Activated CD4-positive, alpha-beta T cell treated with anti-CD3 and anti-CD28 coated beads, Interleukin-2, amount 50 U/mL, for 48 hours (primary cell): Measurements from ENCODE around the gene THSD4.
"Not testable (repeated sequence)": the region's sequence is repeated elsewhere in the genome, so short reads cannot be mapped to it uniquely, and the experiment has no call there.

ENCODE experiments used
- DNase-seq, 2 experiments: peaks; one replicate each; pipeline ENCODE4 v3.0.0-alpha.2; 2020

The THSD4 gene

GRCh38 chr15:71124937-71125790 is 9.9 kb downstream of the THSD4 start:
- DNase-seq = no peak

GRCh38 chr15:71125831-71126450 is 10.7 kb downstream of the THSD4 start:
- DNase-seq = no peak

- DNase-seq = no peak
Observed at GRCh38 chr15:71127083-71127482, 11.8 kb downstream of the THSD4 start.

- not testable (repeated sequence) for DNase-seq
Observed at GRCh38 chr15:71128159-71128558, 12.9 kb downstream of the THSD4 start.

GRCh38 chr15:71128939-71129562 is 13.8 kb downstream of the THSD4 start:
- no peak for DNase-seq

GRCh38 chr15:71129669-71130068 is 14.4 kb downstream of the THSD4 start:
- no peak for DNase-seq

- DNase-seq = no peak
Observed at GRCh38 chr15:71131601-71132362, 16.5 kb downstream of the THSD4 start.

- DNase-seq = no peak
Observed at GRCh38 chr15:71133747-71134472, 18.6 kb downstream of the THSD4 start.

- no peak for DNase-seq
Observed at GRCh38 chr15:71136159-71136783, 21.0 kb downstream of the THSD4 start.

- DNase-seq = no peak
Observed at GRCh38 chr15:71136793-71137518, 21.7 kb downstream of the THSD4 start.

- no peak for DNase-seq
Observed at GRCh38 chr15:71138473-71138872, 23.2 kb downstream of the THSD4 start.

GRCh38 chr15:71139241-71139640 is 24.0 kb downstream of the THSD4 start:
- no peak for DNase-seq

- no peak for DNase-seq
Observed at GRCh38 chr15:71141572-71141971, 26.3 kb downstream of the THSD4 start.

- DNase-seq = no peak
Observed at GRCh38 chr15:71142780-71143179, 27.5 kb downstream of the THSD4 start.

- DNase-seq = no peak
Observed at GRCh38 chr15:71143373-71144310, 28.4 kb downstream of the THSD4 start.

GRCh38 chr15:71145648-71146047 is 30.4 kb downstream of the THSD4 start:
- no peak for DNase-seq

GRCh38 chr15:71146580-71146982 is 31.3 kb downstream of the THSD4 start:
- DNase-seq = no peak

- no peak for DNase-seq
Observed at GRCh38 chr15:71148048-71148447, 32.8 kb downstream of the THSD4 start.

- DNase-seq = no peak
Observed at GRCh38 chr15:71149646-71150557, 34.6 kb downstream of the THSD4 start.
